Measurements from ENCODE around the gene KSR2.

The KSR2 gene

DNA sequence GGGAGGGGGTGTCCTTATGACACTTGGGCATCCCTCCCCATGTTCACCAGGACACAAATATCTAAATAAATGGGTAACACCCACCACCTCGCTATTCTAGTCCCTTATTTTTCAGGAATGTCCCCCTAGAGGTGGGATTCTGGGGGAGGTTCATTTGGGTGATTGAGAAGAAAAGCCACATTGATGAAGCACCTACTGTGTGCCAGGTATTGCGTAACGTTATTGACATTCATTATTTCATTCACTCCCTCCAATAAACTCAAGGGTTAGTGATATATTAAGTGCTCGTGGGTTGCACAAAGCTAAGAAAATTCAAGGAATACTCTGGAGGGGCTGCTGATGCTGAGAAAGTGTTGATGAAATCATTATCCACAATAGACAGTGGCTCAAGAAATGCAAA lies 514.8 kb downstream of the KSR2 start:
- no peak overlapping the region for H3K27ac ChIP-seq (ENCODE audit: low read depth in 2 of 2, low read length in 2 of 2)
- no peak overlapping the region for H3K9ac ChIP-seq (ENCODE audit: low read depth in 1 of 2, low read length in 2 of 2)
- no peaks in the 10 kb centered on the region for H3K27me3 ChIP-seq (ENCODE audit: control insufficient read depth in 2 of 2, insufficient read depth in 2 of 2, low read length in 2 of 2)
- H3K9me3 ChIP-seq (ENCODE audit: control insufficient read depth in 2 of 2, low read length in 2 of 2): no peaks in the 10 kb centered on the region
- no peaks in the 10 kb centered on the region for H3K36me3 ChIP-seq (ENCODE audit: control insufficient read depth in 2 of 2, insufficient read depth in 2 of 2, low read length in 2 of 2)
- H3K4me1 ChIP-seq (ENCODE audit: control insufficient read depth in 2 of 2, insufficient read depth in 2 of 2, low read length in 2 of 2): no peaks in the 10 kb centered on the region
- no peak overlapping the region for H3K4me3 ChIP-seq (ENCODE audit: low read length in 2 of 2)

- Histone ChIP-seq H3K4me3 (ENCODE audit: low read length in 2 of 2) (no peak overlapping the region), H3K27me3 (ENCODE audit: control insufficient read depth in 2 of 2, insufficient read depth in 2 of 2, low read length in 2 of 2) (no peaks in the 10 kb centered on the region), H3K36me3 (ENCODE audit: control insufficient read depth in 2 of 2, insufficient read depth in 2 of 2, low read length in 2 of 2) (no peaks in the 10 kb centered on the region), H3K9ac (ENCODE audit: low read depth in 1 of 2, low read length in 2 of 2) (no peak overlapping the region), H3K9me3 (ENCODE audit: control insufficient read depth in 2 of 2, low read length in 2 of 2) (no peaks in the 10 kb centered on the region), H3K4me1 (ENCODE audit: control insufficient read depth in 2 of 2, insufficient read depth in 2 of 2, low read length in 2 of 2) (peaks cover 0 to 5% of the 10 kb centered on the region in 2 donors), H3K27ac (ENCODE audit: low read depth in 2 of 2, low read length in 2 of 2) (no peak overlapping the region)
Measured at GRCh38 chr12:117452112-117452511, 516.7 kb downstream of the KSR2 start.

GRCh38 chr12:117450209-117450608 lies 518.6 kb downstream of the KSR2 start:
- H3K4me3 ChIP-seq (ENCODE audit: low read length in 2 of 2): no peak overlapping the region
- no peak overlapping the region for H3K9ac ChIP-seq (ENCODE audit: low read depth in 1 of 2, low read length in 2 of 2)
- H3K9me3 ChIP-seq (ENCODE audit: control insufficient read depth in 2 of 2, low read length in 2 of 2): no peaks in the 10 kb centered on the region
- H3K27ac ChIP-seq (ENCODE audit: low read depth in 2 of 2, low read length in 2 of 2): no peak overlapping the region
- peaks cover 0 to 5% of the 10 kb centered on the region in 2 donors for H3K4me1 ChIP-seq (ENCODE audit: control insufficient read depth in 2 of 2, insufficient read depth in 2 of 2, low read length in 2 of 2)
- no peaks in the 10 kb centered on the region for H3K27me3 ChIP-seq (ENCODE audit: control insufficient read depth in 2 of 2, insufficient read depth in 2 of 2, low read length in 2 of 2)
- H3K36me3 ChIP-seq (ENCODE audit: control insufficient read depth in 2 of 2, insufficient read depth in 2 of 2, low read length in 2 of 2): no peaks in the 10 kb centered on the region

DNA sequence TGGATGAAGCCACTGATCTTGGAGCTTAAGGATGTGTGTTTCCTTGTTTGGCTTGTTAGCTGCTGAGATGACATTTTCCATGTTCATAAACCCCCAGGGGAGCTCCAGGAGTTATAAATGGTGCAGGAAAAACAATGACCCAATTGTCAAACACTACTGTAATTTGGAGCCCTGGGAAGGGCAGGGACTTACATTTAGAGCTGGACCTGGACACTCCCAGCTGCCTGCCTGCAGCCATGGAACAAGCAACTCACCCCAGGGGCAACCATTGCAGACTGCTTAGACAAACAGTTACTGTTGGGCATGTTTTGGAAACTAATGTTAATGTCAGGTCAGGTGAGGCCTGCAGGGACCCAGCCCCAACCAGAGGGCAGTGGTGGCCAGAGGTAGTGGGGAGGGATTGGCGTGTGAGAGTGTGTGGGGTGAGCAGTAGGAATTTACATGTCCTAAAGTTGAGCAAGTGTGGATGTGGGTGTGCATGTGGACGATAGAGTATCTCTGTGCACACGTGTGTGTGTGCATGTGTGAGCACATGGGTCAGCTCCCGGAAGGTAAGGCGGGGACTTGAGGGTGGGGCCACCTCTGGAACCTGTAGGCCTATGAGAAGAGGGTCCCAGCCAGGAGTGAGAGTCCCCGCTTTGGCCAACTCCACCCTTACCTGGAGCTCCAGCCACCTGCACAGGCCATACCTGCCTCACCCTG lies 521.0 kb downstream of the KSR2 start:
- Histone ChIP-seq H3K27me3 (ENCODE audit: control insufficient read depth in 2 of 2, insufficient read depth in 2 of 2, low read length in 2 of 2) (no peaks in the 10 kb centered on the region), H3K36me3 (ENCODE audit: control insufficient read depth in 2 of 2, insufficient read depth in 2 of 2, low read length in 2 of 2) (no peaks in the 10 kb centered on the region), H3K4me3 (ENCODE audit: low read length in 2 of 2) (no peak overlapping the region), H3K27ac (ENCODE audit: low read depth in 2 of 2, low read length in 2 of 2) (peak overlapping the region in 1 of 2 donors; percentile 21), H3K4me1 (ENCODE audit: control insufficient read depth in 2 of 2, insufficient read depth in 2 of 2, low read length in 2 of 2) (peaks cover 0 to 5% of the 10 kb centered on the region in 2 donors), H3K9me3 (ENCODE audit: control insufficient read depth in 2 of 2, low read length in 2 of 2) (no peaks in the 10 kb centered on the region), H3K9ac (ENCODE audit: low read depth in 1 of 2, low read length in 2 of 2) (no peak overlapping the region)

DNA sequence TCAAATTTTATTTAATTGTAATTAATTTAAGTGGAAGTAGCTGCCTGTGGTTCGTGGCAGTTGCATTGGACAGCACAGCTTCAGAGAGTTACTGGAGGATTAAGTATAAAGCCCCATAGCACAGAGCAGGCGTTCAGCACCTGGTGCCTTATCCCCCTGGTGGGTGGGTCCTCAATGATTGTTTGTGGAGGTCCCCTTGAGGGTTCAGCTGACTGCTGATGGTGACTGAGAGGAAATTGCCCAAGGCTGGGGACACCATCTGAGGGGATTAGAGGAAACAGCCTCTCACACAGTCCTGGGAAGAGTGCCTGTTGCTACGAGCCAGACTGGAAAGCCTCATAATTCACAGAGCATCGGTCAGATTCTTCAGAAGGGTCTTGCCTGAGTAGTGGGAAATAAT lies 524.0 kb downstream of the KSR2 start:
- Histone ChIP-seq H3K4me1 (ENCODE audit: control insufficient read depth in 2 of 2, insufficient read depth in 2 of 2, low read length in 2 of 2) (peaks cover 0 to 5% of the 10 kb centered on the region in 2 donors), H3K9ac (ENCODE audit: low read depth in 1 of 2, low read length in 2 of 2) (no peak overlapping the region), H3K27ac (ENCODE audit: low read depth in 2 of 2, low read length in 2 of 2) (no peak overlapping the region), H3K36me3 (ENCODE audit: control insufficient read depth in 2 of 2, insufficient read depth in 2 of 2, low read length in 2 of 2) (no peaks in the 10 kb centered on the region), H3K9me3 (ENCODE audit: control insufficient read depth in 2 of 2, low read length in 2 of 2) (no peaks in the 10 kb centered on the region), H3K27me3 (ENCODE audit: control insufficient read depth in 2 of 2, insufficient read depth in 2 of 2, low read length in 2 of 2) (no peaks in the 10 kb centered on the region), H3K4me3 (ENCODE audit: low read length in 2 of 2) (no peak overlapping the region)

DNA sequence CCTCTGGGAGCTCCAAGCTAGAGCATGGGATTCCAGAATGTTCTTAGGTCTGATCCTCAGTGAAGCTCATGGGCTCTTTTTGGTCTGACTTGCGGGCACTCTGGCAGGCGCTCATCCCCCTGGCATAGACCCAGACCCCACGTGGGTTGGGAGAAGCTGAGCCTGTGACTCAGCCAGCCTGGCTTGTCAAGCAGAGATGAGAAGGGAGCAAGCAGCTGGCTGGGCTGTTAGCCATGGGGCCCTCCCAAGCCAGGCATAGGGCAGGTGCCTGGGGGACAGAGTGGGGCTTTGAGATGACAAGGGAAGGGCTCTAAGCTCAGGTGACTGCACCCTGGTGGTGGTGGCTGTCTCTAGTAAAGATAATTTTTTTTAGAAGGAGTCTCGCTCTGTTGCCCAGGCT lies 527.0 kb downstream of the KSR2 start:
- Histone ChIP-seq H3K4me3 (ENCODE audit: low read length in 2 of 2) (no peak overlapping the region), H3K9me3 (ENCODE audit: control insufficient read depth in 2 of 2, low read length in 2 of 2) (no peaks in the 10 kb centered on the region), H3K36me3 (ENCODE audit: control insufficient read depth in 2 of 2, insufficient read depth in 2 of 2, low read length in 2 of 2) (no peaks in the 10 kb centered on the region), H3K27me3 (ENCODE audit: control insufficient read depth in 2 of 2, insufficient read depth in 2 of 2, low read length in 2 of 2) (no peaks in the 10 kb centered on the region), H3K4me1 (ENCODE audit: control insufficient read depth in 2 of 2, insufficient read depth in 2 of 2, low read length in 2 of 2) (no peaks in the 10 kb centered on the region), H3K27ac (ENCODE audit: low read depth in 2 of 2, low read length in 2 of 2) (no peak overlapping the region), H3K9ac (ENCODE audit: low read depth in 1 of 2, low read length in 2 of 2) (no peak overlapping the region)

- Histone ChIP-seq H3K36me3 (ENCODE audit: control insufficient read depth in 2 of 2, insufficient read depth in 2 of 2, low read length in 2 of 2) (no peaks in the 10 kb centered on the region), H3K27ac (ENCODE audit: low read depth in 2 of 2, low read length in 2 of 2) (no peak overlapping the region), H3K4me3 (ENCODE audit: low read length in 2 of 2) (no peak overlapping the region), H3K9me3 (ENCODE audit: control insufficient read depth in 2 of 2, low read length in 2 of 2) (no peaks in the 10 kb centered on the region), H3K27me3 (ENCODE audit: control insufficient read depth in 2 of 2, insufficient read depth in 2 of 2, low read length in 2 of 2) (no peaks in the 10 kb centered on the region), H3K4me1 (ENCODE audit: control insufficient read depth in 2 of 2, insufficient read depth in 2 of 2, low read length in 2 of 2) (no peaks in the 10 kb centered on the region), H3K9ac (ENCODE audit: low read depth in 1 of 2, low read length in 2 of 2) (no peak overlapping the region)
Measured at GRCh38 chr12:117440384-117440783, 528.4 kb downstream of the KSR2 start.

- Histone ChIP-seq H3K4me1 (ENCODE audit: control insufficient read depth in 2 of 2, insufficient read depth in 2 of 2, low read length in 2 of 2) (no peaks in the 10 kb centered on the region), H3K27ac (ENCODE audit: low read depth in 2 of 2, low read length in 2 of 2) (no peak overlapping the region), H3K36me3 (ENCODE audit: control insufficient read depth in 2 of 2, insufficient read depth in 2 of 2, low read length in 2 of 2) (no peaks in the 10 kb centered on the region), H3K4me3 (ENCODE audit: low read length in 2 of 2) (no peak overlapping the region), H3K27me3 (ENCODE audit: control insufficient read depth in 2 of 2, insufficient read depth in 2 of 2, low read length in 2 of 2) (no peaks in the 10 kb centered on the region), H3K9me3 (ENCODE audit: control insufficient read depth in 2 of 2, low read length in 2 of 2) (no peaks in the 10 kb centered on the region), H3K9ac (ENCODE audit: low read depth in 1 of 2, low read length in 2 of 2) (no peak overlapping the region)
Measured at GRCh38 chr12:117439531-117440001, 529.2 kb downstream of the KSR2 start.

GRCh38 chr12:117438809-117439208 lies 530.0 kb downstream of the KSR2 start:
- Histone ChIP-seq H3K36me3 (ENCODE audit: control insufficient read depth in 2 of 2, insufficient read depth in 2 of 2, low read length in 2 of 2) (no peaks in the 10 kb centered on the region), H3K27me3 (ENCODE audit: control insufficient read depth in 2 of 2, insufficient read depth in 2 of 2, low read length in 2 of 2) (peaks cover 0 to under 1% of the 10 kb centered on the region in 2 donors), H3K27ac (ENCODE audit: low read depth in 2 of 2, low read length in 2 of 2) (no peak overlapping the region), H3K4me1 (ENCODE audit: control insufficient read depth in 2 of 2, insufficient read depth in 2 of 2, low read length in 2 of 2) (no peaks in the 10 kb centered on the region), H3K9me3 (ENCODE audit: control insufficient read depth in 2 of 2, low read length in 2 of 2) (no peaks in the 10 kb centered on the region), H3K9ac (ENCODE audit: low read depth in 1 of 2, low read length in 2 of 2) (no peak overlapping the region), H3K4me3 (ENCODE audit: low read length in 2 of 2) (no peak overlapping the region)

DNA sequence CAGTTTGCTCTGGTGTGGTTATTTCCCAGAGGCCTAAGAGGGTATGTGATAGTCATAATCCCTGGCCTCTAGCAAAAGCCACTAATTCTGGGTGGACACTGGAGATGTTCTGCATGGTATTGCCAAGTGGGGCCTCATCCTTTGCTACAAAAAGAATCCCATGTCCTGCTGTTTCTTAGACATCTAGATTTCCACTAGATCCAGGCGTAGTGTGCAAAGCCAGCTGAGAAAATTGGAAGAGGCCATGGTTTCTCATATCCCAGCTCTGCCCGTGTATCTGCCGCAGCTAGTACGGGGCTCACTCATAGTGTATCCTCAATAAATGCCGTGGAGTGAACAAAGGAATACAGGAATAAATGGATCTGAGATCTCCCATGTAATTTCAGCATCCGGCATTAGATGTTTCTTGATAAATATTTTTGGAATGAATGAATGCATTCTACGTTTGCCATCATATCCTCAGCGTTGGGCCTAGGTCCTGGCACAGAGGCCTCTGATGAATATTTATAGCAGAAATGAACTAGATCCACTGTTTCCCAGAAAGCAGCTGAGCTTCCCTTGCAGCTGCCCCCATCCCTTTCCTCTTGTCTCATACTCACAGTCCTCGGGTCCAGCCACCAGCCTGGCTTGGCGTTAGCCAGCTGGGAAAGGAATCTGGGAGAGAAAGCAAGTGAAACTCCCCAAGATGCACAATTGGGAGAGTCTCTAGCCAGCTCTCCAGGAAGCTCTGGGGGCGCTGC lies 531.1 kb downstream of the KSR2 start:
- no peaks in the 10 kb centered on the region for H3K36me3 ChIP-seq (ENCODE audit: control insufficient read depth in 2 of 2, insufficient read depth in 2 of 2, low read length in 2 of 2)
- peaks cover 0 to 2% of the 10 kb centered on the region in 2 donors for H3K27me3 ChIP-seq (ENCODE audit: control insufficient read depth in 2 of 2, insufficient read depth in 2 of 2, low read length in 2 of 2)
- no peak overlapping the region for H3K4me3 ChIP-seq (ENCODE audit: low read length in 2 of 2)
- H3K27ac ChIP-seq (ENCODE audit: low read depth in 2 of 2, low read length in 2 of 2): no peak overlapping the region
- H3K9me3 ChIP-seq (ENCODE audit: control insufficient read depth in 2 of 2, low read length in 2 of 2): no peaks in the 10 kb centered on the region
- H3K9ac ChIP-seq (ENCODE audit: low read depth in 1 of 2, low read length in 2 of 2): no peak overlapping the region
- H3K4me1 ChIP-seq (ENCODE audit: control insufficient read depth in 2 of 2, insufficient read depth in 2 of 2, low read length in 2 of 2): no peaks in the 10 kb centered on the region

All from mucosa of rectum (tissue), 2 donors.